KBM-7 (cell line): ENCODE measurements around the gene IL1RAP.
A peak's percentile ranks its signal among the peaks of the same experiment; 100 is the strongest.

ENCODE experiments used
- DNase-seq: peaks from one replicate; pipeline ENCODE4 v3.0.0-alpha.2; 2015
- in situ Hi-C: fragments of 300-500 bp; cut with MboI; formaldehyde crosslinking; loops from 2 replicates; pipeline ENCODE4 v1.14.3; 2020; ENCODE audit warnings: low sequenced_read_pairs, low pct_unique_long_range_greater_than_20kb, mixed read lengths

IL1RAP gene

GRCh38 chr3:190595179-190595795, 81.4 kb downstream of the IL1RAP start:
- no peak for DNase-seq
- in situ Hi-C loops: no loop called here

GRCh38 chr3:190595807-190596206, 81.9 kb downstream of the IL1RAP start:
- in situ Hi-C loops: no loop called here
- no peak for DNase-seq

DNA sequence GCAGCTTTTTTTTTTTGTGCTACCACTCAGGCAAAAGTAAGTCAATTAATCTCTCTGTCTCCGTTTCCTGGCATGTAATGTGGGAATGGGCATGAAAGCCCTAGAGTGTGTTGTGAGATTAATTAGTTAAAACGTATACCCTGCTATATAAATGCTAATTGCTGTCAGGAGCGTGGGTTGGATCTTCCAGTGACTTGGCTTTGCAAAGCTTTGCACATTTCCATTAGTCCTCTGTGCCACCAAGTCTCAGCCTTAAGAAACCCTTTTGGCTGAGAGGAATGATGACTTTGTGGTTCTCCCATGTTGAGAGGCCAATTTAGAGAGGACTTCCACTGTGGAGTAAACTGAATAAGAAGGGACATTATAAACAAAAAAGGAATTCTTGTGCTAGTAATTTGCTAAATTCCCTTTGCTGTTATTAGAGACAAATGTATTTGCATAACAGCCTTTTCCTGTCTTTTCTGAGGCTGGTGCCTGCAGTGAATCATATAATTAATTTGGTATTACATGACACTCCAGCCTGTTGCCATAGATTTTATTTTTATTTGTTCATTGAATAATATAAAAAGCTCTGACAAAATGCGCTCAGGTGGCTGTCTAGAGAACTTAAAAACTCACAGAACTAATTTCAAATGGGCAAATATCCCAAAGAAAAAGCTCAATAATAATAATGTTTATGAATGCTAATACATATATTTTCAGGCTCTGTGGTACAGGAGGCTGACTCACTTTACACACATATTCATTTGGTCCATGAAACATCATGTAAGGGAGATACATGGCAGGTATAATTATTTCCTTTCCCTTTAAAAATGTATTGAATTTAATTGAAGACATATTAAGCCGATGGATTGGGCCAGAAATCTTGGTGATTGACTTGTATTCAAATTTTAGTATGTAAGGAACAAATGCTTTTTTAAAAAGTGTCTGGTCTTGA, 82.7 kb downstream of the IL1RAP start:
- in situ Hi-C loops: no loop called here

GRCh38 chr3:190597291-190597690, 83.4 kb downstream of the IL1RAP start:
- DNase-seq: no peak
- in situ Hi-C loops: no loop called here

More for the DNA sequence above, 82.7 kb downstream of the IL1RAP start:
- no peak for DNase-seq

DNA sequence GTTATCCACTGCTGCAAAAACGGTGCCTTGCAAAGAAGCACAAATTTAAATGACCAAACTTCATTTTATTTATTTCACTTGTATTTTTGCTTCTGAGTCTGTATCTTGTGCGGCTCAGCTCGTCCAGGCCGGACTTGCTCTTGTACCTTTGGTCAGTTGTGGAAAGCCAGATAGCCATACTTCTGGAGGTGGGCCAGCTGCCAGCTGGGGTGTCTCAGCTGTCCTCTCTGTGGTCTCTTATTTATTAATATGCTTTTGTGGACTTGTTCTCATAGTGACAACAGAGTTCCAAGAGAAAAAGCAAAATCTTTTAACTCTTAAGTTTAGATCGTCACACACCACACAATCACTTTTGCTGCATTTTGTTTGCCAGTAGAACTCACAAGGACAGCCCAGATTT, 87.7 kb downstream of the IL1RAP start:
- no peak for DNase-seq
- in situ Hi-C loops: no loop called here

GRCh38 chr3:190605385-190605784, 91.5 kb downstream of the IL1RAP start:
- in situ Hi-C loops: no loop called here
- peak; percentile 77 for DNase-seq

- in situ Hi-C loops: no loop called here
- no peak for DNase-seq
These were observed 92.7 kb downstream of the IL1RAP start for GRCh38 chr3:190606596-190606995.

- in situ Hi-C loops: no loop called here
- no peak for DNase-seq
These were observed 93.1 kb downstream of the IL1RAP start for GRCh38 chr3:190607021-190607420.

GRCh38 chr3:190608850-190609589, 95.1 kb downstream of the IL1RAP start:
- in situ Hi-C loops: no loop called here
- DNase-seq: no peak

- no peak for DNase-seq
- in situ Hi-C loops: no loop called here
These were observed 100.6 kb downstream of the IL1RAP start for GRCh38 chr3:190614226-190615059.

- in situ Hi-C loops: no loop called here
- no peak for DNase-seq
These were observed 101.1 kb downstream of the IL1RAP start for GRCh38 chr3:190615060-190615384.

DNA sequence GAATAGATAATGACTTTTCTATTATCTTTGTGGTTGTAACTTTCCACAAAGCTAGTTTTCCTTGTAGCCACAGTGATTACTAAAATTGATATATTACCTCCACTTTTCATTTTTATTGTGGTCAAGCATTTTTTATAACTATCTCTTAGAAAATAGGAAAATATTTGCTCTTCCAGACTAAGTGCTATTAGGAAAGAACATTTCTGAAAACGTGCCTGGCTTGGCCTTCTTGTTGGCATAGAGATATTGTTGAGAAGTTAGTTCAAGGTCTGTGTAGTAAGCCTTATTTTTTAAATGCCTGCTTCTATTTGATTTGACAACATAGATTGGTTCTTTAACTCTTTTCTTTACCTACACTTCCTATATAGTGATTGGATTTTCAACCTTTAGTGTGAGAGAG, 101.7 kb downstream of the IL1RAP start:
- in situ Hi-C loops: no loop called here
- no peak for DNase-seq

DNA sequence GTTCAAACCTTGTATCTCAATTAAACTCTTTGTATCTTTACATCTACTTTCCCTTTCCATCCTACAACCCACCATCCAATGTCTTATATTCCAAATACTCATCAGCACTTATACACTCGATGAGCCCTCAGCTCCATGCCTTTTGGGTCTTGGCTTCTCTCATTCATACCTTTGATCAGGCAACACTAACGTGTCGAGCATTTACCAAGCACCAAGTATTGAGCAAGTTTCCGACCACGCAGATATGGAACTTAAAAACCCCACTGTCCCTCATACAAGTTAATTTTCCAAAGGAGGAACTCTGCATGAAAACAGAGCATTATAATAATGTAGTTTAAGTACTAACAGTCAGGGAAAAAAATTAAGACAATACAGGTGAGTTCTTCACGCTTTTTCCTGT, 102.8 kb downstream of the IL1RAP start:
- DNase-seq: no peak
- in situ Hi-C loops: no loop called here

DNA sequence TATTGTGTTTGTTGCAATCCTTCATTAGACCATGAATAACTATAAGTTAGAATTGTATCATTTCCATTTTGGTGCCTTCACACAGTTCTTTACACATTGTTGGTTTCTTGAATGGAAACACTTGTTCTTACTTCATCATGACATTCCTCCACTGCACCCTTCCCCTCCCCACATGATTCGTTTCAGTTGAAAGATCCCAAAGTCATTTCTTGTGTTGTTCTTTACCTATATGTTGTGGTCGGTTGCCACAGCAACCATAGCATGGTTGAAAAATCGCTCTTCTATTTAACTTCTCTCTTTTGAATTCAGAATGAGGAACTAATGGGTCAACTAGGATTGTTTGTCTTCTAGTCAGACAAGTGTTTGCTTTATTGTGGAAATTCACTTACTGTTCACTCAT, 103.3 kb downstream of the IL1RAP start:
- peak; percentile 96 for DNase-seq
- in situ Hi-C loops: no loop called here

- in situ Hi-C loops: no loop called here
- DNase-seq: peak; percentile 83
These were observed 104.6 kb downstream of the IL1RAP start for GRCh38 chr3:190618330-190619030.

DNA sequence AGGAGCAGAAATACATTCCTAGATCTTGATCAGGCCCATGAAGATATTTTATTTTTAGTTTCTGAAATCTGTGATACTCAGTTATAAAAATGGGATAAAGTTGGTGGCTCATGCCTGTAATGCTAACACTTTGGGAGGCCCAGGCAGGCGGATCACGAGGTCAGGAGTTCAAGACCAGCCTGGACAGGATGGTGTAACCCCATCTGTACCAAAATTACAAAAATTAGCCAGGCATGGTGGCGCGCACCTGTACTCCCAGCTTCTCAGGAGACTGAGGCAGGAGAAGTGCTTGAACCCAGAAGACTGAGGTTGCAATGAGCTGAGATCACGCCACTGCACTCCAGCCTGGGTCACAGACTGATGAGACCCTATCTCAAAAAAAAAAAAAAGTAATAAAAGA, 105.5 kb downstream of the IL1RAP start:
- DNase-seq: no peak
- in situ Hi-C loops: no loop called here

DNA sequence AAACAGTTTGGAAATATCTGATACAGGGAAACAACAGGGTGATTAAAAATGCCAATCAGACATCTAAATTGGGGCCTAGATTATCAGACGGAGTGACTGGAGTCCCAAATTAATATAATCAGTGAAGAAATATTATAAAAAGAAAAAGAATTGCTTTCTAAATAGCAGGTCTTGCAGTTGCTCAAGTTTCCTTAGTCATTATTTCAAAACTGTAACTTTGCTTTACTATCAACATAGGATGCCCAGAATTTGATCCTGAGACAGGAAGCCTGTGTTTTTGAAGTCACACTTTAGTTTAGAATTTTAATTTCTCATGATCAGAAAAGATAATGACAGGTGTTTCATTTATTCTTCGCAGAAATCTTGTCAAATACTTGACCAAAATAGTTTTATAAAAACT, 105.9 kb downstream of the IL1RAP start:
- in situ Hi-C loops: no loop called here
- no peak for DNase-seq

DNA sequence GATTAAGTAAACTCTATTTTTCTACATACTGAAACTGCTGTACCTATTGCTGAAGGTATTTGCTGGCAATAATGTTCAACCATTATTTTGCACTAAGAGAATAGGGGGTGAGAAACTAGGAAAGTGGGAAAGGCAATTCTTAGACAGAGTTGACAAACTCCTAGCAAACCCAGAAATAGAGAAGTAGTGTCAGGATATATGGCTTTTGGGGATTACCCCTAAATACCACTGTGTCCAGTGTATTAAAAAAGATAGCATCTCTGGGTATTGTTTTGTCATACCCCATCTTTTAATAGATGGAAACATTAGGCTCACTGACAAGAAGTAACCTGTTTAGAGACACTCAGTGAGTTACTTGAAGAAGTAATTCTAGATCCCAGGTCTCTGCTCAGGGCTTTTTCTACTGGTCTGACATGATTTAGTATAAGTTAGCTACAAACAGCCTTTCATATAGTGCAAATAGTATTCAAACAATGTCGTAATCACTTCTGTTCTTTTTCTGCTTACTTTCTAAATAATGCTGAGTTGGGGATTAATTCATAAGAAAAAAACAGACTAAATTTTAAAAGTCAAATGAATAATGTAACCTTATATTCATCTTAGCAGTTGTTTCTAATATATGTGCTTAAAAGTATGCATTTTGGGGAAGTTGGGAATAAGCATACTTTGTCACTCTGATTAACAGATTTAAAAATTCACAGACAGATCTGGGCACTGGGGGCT, 107.2 kb downstream of the IL1RAP start:
- in situ Hi-C loops: no loop called here

More for the DNA sequence above, 107.2 kb downstream of the IL1RAP start:
- DNase-seq: peak; percentile 29
